ENCODE results near the gene DPP10.
"Not testable (repeated sequence)": the region's sequence is repeated elsewhere in the genome, so short reads cannot be mapped to it uniquely, and the experiment has no call there.

The DPP10 gene

DNA sequence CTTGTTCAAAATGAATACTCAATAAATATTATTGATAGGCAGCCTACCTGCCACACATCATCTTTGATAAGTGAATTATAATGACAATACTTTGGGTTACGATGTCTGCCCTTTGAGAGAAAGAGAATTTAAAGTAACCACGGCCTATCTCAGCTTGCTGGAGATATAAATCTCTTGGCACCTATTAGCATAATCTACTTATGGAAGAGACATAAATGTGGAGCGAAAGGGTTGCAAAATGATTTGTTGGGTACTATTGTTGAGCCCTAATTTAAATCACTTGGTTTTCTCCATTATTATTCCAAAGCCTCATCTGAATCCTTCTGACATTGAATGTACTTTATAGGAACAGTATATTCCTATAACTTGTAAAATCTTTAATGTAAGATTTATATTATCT, 520.1 kb downstream of the DPP10 start:
- DNase-seq (ENCODE audit: low spot score): no peak

- DNase-seq (ENCODE audit: low spot score): no peak
Observed at GRCh38 chr2:114968748-114969400, 526.4 kb downstream of the DPP10 start.

GRCh38 chr2:115004321-115004720, 561.9 kb downstream of the DPP10 start:
- not testable (repeated sequence) for DNase-seq (ENCODE audit: low spot score)

- no peak for DNase-seq (ENCODE audit: low spot score)
Observed at GRCh38 chr2:115011721-115012120, 569.3 kb downstream of the DPP10 start.

DNA sequence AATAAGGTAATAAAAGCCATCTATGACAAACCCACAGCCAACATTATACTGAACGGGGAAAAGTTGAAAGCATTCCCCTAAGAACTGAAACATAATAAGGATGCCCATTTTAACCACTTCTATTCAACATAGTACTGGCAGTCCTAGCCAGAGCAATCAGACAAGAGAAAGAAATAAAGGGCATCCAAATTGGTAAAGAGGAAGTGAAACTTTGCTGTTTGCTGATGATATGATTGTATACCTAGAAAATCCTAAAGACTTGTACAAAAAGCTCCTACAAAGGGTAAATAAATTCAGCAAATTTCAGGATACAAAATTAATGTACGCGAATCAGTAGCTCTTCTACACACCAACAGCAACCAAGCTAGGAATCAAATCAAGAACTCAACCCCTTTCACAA, 579.6 kb downstream of the DPP10 start:
- not testable (repeated sequence) for DNase-seq (ENCODE audit: low spot score)

DNA sequence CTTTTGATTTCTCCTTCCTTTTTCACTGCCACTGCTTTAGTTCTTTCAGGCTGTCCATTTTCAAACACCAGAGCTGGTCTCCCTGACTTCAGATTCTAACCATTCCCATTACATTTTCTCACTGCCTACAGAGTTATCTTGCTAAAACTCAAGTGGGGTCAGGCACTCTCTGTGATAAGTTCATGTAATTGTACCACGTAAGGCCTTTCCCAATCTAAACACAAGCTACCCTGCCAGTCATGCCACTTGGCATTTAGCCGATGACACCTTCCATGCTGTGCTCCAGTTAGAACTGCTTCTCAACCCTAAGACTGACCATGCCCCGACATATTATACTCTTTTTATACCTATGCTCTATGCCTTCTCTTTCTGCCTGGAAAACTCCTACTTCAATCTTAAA, 592.4 kb downstream of the DPP10 start:
- no peak for DNase-seq (ENCODE audit: low spot score)

DNA sequence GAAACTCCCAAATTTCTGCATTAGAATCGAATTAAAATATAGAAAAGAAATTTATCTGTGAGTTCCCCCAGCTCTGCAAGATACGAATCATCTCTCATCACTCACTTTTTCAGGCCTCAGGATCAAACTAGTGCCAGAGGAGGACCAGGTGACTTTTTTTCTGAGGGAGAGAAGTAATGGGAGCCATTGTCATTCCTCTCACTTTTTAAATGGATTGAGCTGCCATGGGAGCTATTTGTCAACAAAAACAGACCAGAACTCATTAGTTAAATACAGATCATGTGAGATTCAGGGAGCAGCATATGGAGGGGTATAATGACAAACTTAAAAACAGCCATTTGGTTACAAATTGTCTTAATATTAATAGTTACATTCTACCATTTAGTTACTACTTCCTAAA, 594.4 kb downstream of the DPP10 start:
- no peak for DNase-seq (ENCODE audit: low spot score)

GRCh38 chr2:115057473-115057872, 615.0 kb downstream of the DPP10 start:
- DNase-seq (ENCODE audit: low spot score): no peak

DNA sequence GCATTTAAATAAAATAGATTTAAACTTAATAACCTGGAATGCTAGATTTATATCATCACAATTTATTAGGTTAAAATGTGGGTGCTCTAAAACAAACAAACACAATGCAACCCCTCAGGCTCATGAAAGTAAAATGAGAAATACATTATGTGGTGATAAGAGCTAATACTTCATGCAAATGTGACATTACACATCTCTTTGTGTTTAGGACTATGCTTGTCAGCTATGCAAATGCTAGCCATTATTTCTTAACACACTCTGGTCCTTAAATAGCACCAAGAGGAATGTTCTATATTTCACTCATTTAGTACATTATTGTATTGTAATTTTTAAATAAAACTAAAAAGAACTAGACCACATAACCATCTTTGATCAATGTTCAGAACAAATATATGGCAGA, 627.6 kb downstream of the DPP10 start:
- DNase-seq (ENCODE audit: low spot score): no peak

- DNase-seq (ENCODE audit: low spot score): no peak
Observed at GRCh38 chr2:115071534-115071933, 629.1 kb downstream of the DPP10 start.

GRCh38 chr2:115075800-115076199, 633.4 kb downstream of the DPP10 start:
- DNase-seq (ENCODE audit: low spot score): no peak

GRCh38 chr2:115077626-115078025, 635.2 kb downstream of the DPP10 start:
- no peak for DNase-seq (ENCODE audit: low spot score)

- peak; percentile 31 for DNase-seq (ENCODE audit: low spot score)
Observed at GRCh38 chr2:115083225-115083624, 640.8 kb downstream of the DPP10 start.

DNA sequence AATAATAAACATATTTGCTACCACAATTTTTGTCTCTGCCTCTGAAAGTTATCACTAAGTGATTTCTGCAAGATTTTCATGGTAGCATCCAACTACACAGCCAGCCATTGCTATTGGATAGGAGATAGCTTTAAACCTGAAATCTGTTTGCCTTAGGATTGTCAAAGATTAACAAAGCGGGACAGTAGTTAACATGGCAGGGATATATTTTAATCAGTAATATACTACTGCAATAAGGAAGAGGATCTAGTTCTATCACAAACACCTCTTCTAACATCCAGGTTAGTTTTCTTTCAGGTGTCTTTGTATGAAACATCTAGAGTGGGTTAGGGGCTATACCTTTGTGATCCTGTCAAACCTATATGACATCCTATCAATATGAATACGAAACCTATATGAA, 641.3 kb downstream of the DPP10 start:
- DNase-seq (ENCODE audit: low spot score): no peak

DNA sequence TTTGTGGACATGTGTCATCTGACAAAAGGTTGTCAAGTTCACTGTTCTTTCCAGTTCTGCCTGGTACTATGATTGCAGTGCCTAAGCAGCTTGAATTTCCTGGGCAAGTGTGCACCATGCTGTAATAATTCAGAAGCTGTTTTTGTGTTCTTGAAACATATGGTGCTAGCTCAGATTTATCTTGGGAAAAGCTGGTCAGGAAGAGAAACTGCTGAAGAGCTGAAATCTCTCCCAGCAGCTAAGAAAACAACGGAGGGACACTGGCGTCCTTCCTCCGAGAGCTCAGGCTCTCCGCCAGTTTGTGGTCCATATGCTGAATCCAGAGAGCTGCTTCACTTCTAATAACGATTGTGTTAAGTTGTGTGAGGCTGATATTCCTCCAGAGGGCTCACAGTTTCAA, 642.0 kb downstream of the DPP10 start:
- no peak for DNase-seq (ENCODE audit: low spot score)

- DNase-seq (ENCODE audit: low spot score): not testable (repeated sequence)
Observed at GRCh38 chr2:115086051-115086620, 643.7 kb downstream of the DPP10 start.

- no peak for DNase-seq (ENCODE audit: low spot score)
Observed at GRCh38 chr2:115094441-115094840, 652.0 kb downstream of the DPP10 start.

GRCh38 chr2:115105966-115106365, 663.5 kb downstream of the DPP10 start:
- DNase-seq (ENCODE audit: low spot score): no peak

GRCh38 chr2:115115135-115115534, 672.7 kb downstream of the DPP10 start:
- DNase-seq (ENCODE audit: low spot score): no peak

DNA sequence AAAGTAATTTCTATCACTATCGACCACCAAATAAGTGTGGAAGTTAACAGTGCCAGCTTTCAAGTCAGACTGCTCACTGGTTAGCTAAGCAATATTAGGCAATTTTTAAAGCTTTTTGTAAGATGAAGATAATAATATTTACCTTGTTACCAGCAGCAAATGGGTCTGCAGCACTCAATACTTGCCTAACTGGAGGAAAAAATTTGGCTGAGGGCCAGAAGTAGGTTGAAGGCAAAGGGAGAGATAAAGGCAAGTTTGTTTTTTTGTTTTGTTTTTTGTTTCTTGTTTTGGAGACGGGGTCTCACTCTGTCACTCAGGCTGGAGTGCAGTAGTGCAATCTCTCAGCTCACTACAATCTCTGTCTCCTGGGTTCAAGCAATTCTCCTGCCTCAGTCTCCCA, 675.9 kb downstream of the DPP10 start:
- DNase-seq (ENCODE audit: low spot score): no peak

GRCh38 chr2:115119086-115119485, 676.6 kb downstream of the DPP10 start:
- DNase-seq (ENCODE audit: low spot score): no peak

GRCh38 chr2:115122701-115123100, 680.3 kb downstream of the DPP10 start:
- DNase-seq (ENCODE audit: low spot score): no peak

GRCh38 chr2:115124817-115125216, 682.4 kb downstream of the DPP10 start:
- no peak for DNase-seq (ENCODE audit: low spot score)

DNA sequence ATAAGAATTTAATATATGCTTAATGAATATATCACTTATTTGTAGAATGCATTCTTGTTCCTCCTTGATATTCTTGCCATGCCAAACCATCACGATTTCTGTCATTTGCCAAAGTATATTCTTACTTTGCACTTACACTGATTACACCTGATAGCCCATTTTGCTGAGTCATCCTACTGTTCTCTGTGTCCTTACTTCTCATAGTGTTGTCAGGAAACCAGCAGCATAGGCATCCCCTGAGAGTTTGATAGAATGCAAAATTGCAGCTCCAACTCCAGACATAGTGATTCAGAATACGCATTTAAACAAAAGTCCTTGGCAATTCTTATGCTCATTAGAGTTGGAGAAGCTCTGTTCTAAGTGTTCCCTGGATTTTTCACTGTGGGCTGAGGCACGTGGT, 687.1 kb downstream of the DPP10 start:
- no peak for DNase-seq (ENCODE audit: low spot score)
